ENCODE results near the gene HES1. TPM values are rescaled to one million over a fixed set of nuclear protein-coding genes. Genes with fewer than 3 reads are reported as not detected.

Gene HES1
- polyA plus RNA-seq, 1 donor from 2014 or later = 0.25 TPM

- H3K27me3 ChIP-seq (ENCODE audit: insufficient read depth, low read depth, low read length) = peaks cover 30% of the 10 kb centered on the region
- H3F3A ChIP-seq (ENCODE audit: insufficient read depth, low read length, poor library complexity, severe bottlenecking) = no peaks in the 10 kb centered on the region
- H3K9me2 ChIP-seq (ENCODE audit: insufficient read depth, low read length) = no peaks in the 10 kb centered on the region
- no peak overlapping the region for H2AFZ ChIP-seq (ENCODE audit: low read depth, low read length)
- H3K4me2 ChIP-seq (ENCODE audit: low read length) = no peak overlapping the region
- no peaks in the 10 kb centered on the region for H3K36me3 ChIP-seq (ENCODE audit: insufficient read depth, low read length)
- no peaks in the 10 kb centered on the region for H3K79me2 ChIP-seq (replicated peaks; ENCODE audit: insufficient read depth, low read length)
- no peak overlapping the region for H3K4me3 ChIP-seq (ENCODE audit: low read length)
- H4K20me1 ChIP-seq (ENCODE audit: insufficient read depth) = no peaks in the 10 kb centered on the region
- TF ChIP-seq POLR2AphosphoS5 (IDR thresholded peaks at IDR 0.05) (no peak), CTCF (IDR thresholded peaks at IDR 0.05; ENCODE audit: poor library complexity, severe bottlenecking) (no peak), REST (IDR thresholded peaks at IDR 0.05; ENCODE audit: borderline replicate concordance) (no peak), EP300 (conservative IDR thresholded peaks at IDR 0.05; ENCODE audit: poor library complexity, severe bottlenecking) (no peak), MXI1 (conservative IDR thresholded peaks at IDR 0.05; ENCODE audit: poor library complexity, severe bottlenecking) (no peak), RAD21 (conservative IDR thresholded peaks at IDR 0.05) (no peak), EZH2 (IDR thresholded peaks at IDR 0.05; ENCODE audit: borderline replicate concordance, insufficient read depth, low read length, poor library complexity, severe bottlenecking) (no peak), SMC3 (conservative IDR thresholded peaks at IDR 0.05; ENCODE audit: poor library complexity) (no peak), TAF1 (IDR thresholded peaks at IDR 0.05; ENCODE audit: low read depth) (no peak)
- no peak overlapping the region for H3K27ac ChIP-seq (ENCODE audit: low read length)
- no peaks in the 10 kb centered on the region for H3K9me3 ChIP-seq (ENCODE audit: low read length)
- H3K9ac ChIP-seq (ENCODE audit: low read length) = no peak overlapping the region
Observed at GRCh38 chr3:194130807-194131589, 5.0 kb upstream of the HES1 start.

- Histone ChIP-seq H3K79me2 (replicated peaks; ENCODE audit: insufficient read depth, low read length) (no peaks in the 10 kb centered on the region), H3K4me2 (ENCODE audit: low read length) (no peak overlapping the region), H2AFZ (ENCODE audit: low read depth, low read length) (no peak overlapping the region), H3K4me3 (ENCODE audit: low read length) (no peak overlapping the region), H3K27me3 (ENCODE audit: insufficient read depth, low read depth, low read length) (peaks cover 47% of the 10 kb centered on the region), H3K9me2 (ENCODE audit: insufficient read depth, low read length) (no peaks in the 10 kb centered on the region), H3K36me3 (ENCODE audit: insufficient read depth, low read length) (no peaks in the 10 kb centered on the region), H3F3A (ENCODE audit: insufficient read depth, low read length, poor library complexity, severe bottlenecking) (peaks cover 4% of the 10 kb centered on the region), H3K27ac (ENCODE audit: low read length) (no peak overlapping the region), H3K9me3 (ENCODE audit: low read length) (no peaks in the 10 kb centered on the region), H4K20me1 (ENCODE audit: insufficient read depth) (no peaks in the 10 kb centered on the region), H3K9ac (ENCODE audit: low read length) (no peak overlapping the region)
- no peak for TF ChIP-seq SMC3 (conservative IDR thresholded peaks at IDR 0.05; ENCODE audit: poor library complexity)
- TF ChIP-seq TAF1 (IDR thresholded peaks at IDR 0.05; ENCODE audit: low read depth) = no peak
Observed at GRCh38 chr3:194132465-194133286, 3.3 kb upstream of the HES1 start.

Measured in neural cell (in vitro differentiated cells).